22Rv1 (cell line): ENCODE data around the gene SPTLC2.
"Not testable (repeated sequence)": the region's sequence is repeated elsewhere in the genome, so short reads cannot be mapped to it uniquely, and the experiment has no call there.

Experiments
- ZFX ChIP-seq: fragments of 450-650 bp; IDR thresholded peaks from 2 replicates; pipeline ENCODE4 v1.6.1; 2017; ENCODE audit warnings: antibody characterized with exemption, borderline replicate concordance
- TF ChIP-seq, protein P1 (sequence below): fragments of 450-650 bp; IDR thresholded peaks from 2 replicates; pipeline ENCODE4 v1.5.1; 2017; ENCODE audit warnings: mild to moderate bottlenecking

DNA sequence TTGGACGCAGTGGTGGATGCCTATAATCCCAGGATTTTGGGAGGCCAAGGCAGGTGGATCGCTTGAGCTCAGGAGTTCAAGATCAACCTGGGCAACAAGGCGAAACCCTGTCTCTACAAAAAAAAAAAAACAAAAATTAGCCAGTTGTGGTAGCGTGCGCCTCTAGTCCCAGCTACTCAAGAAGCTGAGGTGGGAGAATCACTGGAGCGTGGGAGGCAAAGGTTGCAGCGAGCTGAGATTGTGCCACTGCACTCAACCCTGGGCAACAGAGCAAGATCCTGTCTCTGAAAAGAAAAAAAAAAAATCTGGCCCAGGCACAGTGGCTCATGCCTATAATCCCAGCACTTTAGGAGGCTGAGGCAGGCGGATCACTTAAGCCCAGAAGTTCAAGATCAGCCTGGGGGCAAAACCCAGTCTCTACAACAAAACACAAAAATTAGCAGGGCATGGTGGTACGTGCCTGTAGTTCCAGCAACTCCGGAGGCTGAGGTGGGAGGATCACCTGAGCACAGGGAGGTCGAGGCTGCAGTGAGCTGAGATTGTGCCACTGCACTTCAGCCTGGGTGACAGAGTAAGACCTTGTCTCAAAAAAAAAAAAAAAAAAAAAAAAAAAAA, 27.9 kb downstream of the SPTLC2 start:
- TF ChIP-seq, protein P1, sequence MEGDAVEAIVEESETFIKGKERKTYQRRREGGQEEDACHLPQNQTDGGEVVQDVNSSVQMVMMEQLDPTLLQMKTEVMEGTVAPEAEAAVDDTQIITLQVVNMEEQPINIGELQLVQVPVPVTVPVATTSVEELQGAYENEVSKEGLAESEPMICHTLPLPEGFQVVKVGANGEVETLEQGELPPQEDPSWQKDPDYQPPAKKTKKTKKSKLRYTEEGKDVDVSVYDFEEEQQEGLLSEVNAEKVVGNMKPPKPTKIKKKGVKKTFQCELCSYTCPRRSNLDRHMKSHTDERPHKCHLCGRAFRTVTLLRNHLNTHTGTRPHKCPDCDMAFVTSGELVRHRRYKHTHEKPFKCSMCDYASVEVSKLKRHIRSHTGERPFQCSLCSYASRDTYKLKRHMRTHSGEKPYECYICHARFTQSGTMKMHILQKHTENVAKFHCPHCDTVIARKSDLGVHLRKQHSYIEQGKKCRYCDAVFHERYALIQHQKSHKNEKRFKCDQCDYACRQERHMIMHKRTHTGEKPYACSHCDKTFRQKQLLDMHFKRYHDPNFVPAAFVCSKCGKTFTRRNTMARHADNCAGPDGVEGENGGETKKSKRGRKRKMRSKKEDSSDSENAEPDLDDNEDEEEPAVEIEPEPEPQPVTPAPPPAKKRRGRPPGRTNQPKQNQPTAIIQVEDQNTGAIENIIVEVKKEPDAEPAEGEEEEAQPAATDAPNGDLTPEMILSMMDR: not testable (repeated sequence)
- not testable (repeated sequence) for TF ChIP-seq ZFX
